Testis (tissue), 2 donors: ENCODE measurements around the gene ANKH.

Experiments
- CTCF ChIP-seq, 3 experiments: fragments of 450-650 bp in 2 of 3; fragments of 200-600 bp in 1 of 3; sonication (generic) in 1 of 3; IDR thresholded peaks; one replicate each; pipeline ENCODE4 v1.5.1; 2016 to 2019; ENCODE audit warnings: antibody characterized with exemption in 3 of 3, mild to moderate bottlenecking in 2 of 3, moderate library complexity in 1 of 3
- POLR2A ChIP-seq: fragments of 450-650 bp; IDR thresholded peaks from one replicate; pipeline ENCODE4 v1.6.1; 2017; ENCODE audit warnings: antibody characterized with exemption, mild to moderate bottlenecking, moderate library complexity

- TF ChIP-seq CTCF (IDR thresholded peaks at IDR 0.05) (no peak), POLR2A (no peak)
Measured at GRCh38 chr5:14869668-14870164, 1.9 kb downstream of the ANKH start.
